H1 (cell line): ENCODE measurements around the gene GNAI1. TPM values are rescaled to one million over a fixed set of nuclear protein-coding genes. Genes with fewer than 3 reads are reported as not detected.

Experiments used
- SP1 ChIP-seq: IDR thresholded peaks from 2 replicates; pipeline ENCODE4 v1.6.1; 2011; ENCODE audit warnings: low read depth, low read length
- SP4 ChIP-seq: IDR thresholded peaks from 2 replicates; pipeline ENCODE4 v1.6.1; 2012; ENCODE audit warnings: low read length, inconsistent platforms
- polyA plus RNA-seq, 7 experiments: library from polyadenylated mRNA; depleted of rRNA in 3 of 7; stranded (reverse) in 5 of 7; unstranded in 2 of 7; fragments of >200 nt in 5 of 7; fragments of 200-250 nt in 2 of 7; gene quantifications; 1 replicate in 5 of 7; 2 replicates in 1 of 7; 4 replicates in 1 of 7; pipeline versions ENCODE4 v1.2.1 to v1.2.3, GENCODE V29; 2011 to 2013; ENCODE audit warnings: missing spikeins in 2 of 7, mixed read lengths in 2 of 7
- total RNA-seq: library from RNA; stranded (reverse); fragmentation: NEBNext Ultra II Directional; extraction: Animal tissue kit (Norgen Biotek cat#: 25700); gene quantifications from 2 replicates; pipeline ENCODE4 v1.2.1, GENCODE V29; 2021

GNAI1 gene
- total and polyA plus RNA-seq, 2 of the 8 experiments (the other 6 are each of a cell fraction or from before 2014, with no cell fraction given) = 8.0 to 29.5 TPM

DNA sequence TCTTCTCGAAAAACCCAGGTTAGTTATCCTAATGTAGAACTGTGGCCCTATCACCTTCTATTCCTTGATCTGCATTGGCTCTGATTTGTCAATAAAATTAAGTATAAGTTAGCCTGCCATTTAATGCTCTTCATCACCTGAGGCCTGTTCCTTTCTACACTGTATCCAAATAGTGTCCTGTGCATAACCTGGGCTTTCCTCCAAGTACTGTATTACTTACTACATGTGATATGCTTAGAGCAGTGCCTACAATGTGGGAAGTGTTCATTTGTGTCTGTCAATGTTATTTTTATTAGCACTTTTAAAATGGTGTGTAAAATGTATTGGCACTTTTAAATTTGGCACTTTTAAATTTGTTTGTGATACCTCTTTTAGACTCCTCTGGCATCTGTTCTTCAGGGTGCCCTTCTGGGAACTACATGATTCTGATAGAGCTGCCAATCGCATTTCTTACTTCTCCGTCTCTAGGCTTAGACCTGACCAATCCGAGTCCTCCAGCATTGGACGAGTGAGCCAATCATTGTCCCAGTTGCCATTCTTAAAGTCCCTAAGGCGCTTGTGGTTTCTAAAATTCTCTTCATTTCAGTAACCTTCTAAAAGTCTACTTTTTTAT, 85.5 kb downstream of the GNAI1 start (continued):
- TF ChIP-seq SP1 = no peak
- TF ChIP-seq SP4 = no peak
